GDM1 (cell line): ENCODE measurements around the gene DOCK3.

Experiments used
- DNase-seq: peaks from one replicate; lab custom pipeline; 2025; lab: John Stamatoyannopoulos, UW

DOCK3 gene

GRCh38 chr3:51426921-51427320 lies 752.2 kb downstream of the DOCK3 start:
- no peak for DNase-seq

GRCh38 chr3:51429138-51429537 lies 754.4 kb downstream of the DOCK3 start:
- DNase-seq, result no peak
